Panc1 (cell line): ENCODE results near the gene ATP1A1. TPM values are rescaled to one million over a fixed set of nuclear protein-coding genes. Genes with fewer than 3 reads are reported as not detected.

Experiments
- ATAC-seq: fragments of 200-7000 bp; cut with Tn5 transposase; 2 replicates; pipeline ENCODE4 v1.9.1; 2020; ENCODE audit warnings: mild to moderate bottlenecking, moderate library complexity
- BruUV-seq: library from RNA; stranded (reverse); fragments of 400-500 nt; replicated peaks from 2 replicates; lab custom pipeline; 2021; lab: Mats Ljungman, UMichigan
- CTCF ChIA-PET: fragments of 300-600 bp; sonication (Branson Sonifier 250); formaldehyde crosslinking; loops from one replicate; lab custom pipeline; 2022; ENCODE audit warnings: antibody characterized with exemption; lab: Charles Lee
- POLR2A ChIA-PET: fragments of 300-600 bp; sonication (Branson Sonifier 250); formaldehyde crosslinking; loops from one replicate; lab custom pipeline; 2022; ENCODE audit warnings: antibody characterized with exemption; lab: Charles Lee
- DNase-seq: peaks from one replicate; pipeline ENCODE4 v3.0.0-alpha.2; 2010; ENCODE audit warnings: low read depth, low spot score
- H3K27ac ChIP-seq: 2 replicates; pipeline ENCODE4 v1.5.1; 2011; ENCODE audit warnings: mild to moderate bottlenecking, low read length, inconsistent platforms
- H3K27me3 ChIP-seq: fragments of 200-500 bp; sonication (Bioruptor generic); 2 replicates; pipeline ENCODE4 v1.6.0; 2014; ENCODE audit warnings: low read length, inconsistent platforms; ENCODE audit not compliant: control insufficient read depth, insufficient read depth
- H3K36me3 ChIP-seq: fragments of 200-500 bp; sonication (Bioruptor generic); 2 replicates; pipeline ENCODE4 v1.5.1; 2014; ENCODE audit warnings: inconsistent platforms, mild to moderate bottlenecking, low read length, moderate library complexity; ENCODE audit not compliant: control insufficient read depth, insufficient read depth
- H3K4me1 ChIP-seq: 2 replicates; pipeline ENCODE4 v1.5.1; 2011; ENCODE audit warnings: inconsistent platforms, mild to moderate bottlenecking, low read length, moderate library complexity; ENCODE audit not compliant: control insufficient read depth, insufficient read depth
- H3K4me3 ChIP-seq, 2 experiments: 2 replicates each; pipeline ENCODE4 v1.5.1; 2011 to 2012; ENCODE audit warnings: low read depth in 2 of 2, low read length in 2 of 2, mild to moderate bottlenecking in 2 of 2, inconsistent platforms in 1 of 2, moderate library complexity in 1 of 2
- H3K9me3 ChIP-seq: fragments of 200-500 bp; sonication (Bioruptor generic); 2 replicates; pipeline ENCODE4 v1.5.1; 2014; ENCODE audit warnings: low read depth, mild to moderate bottlenecking, inconsistent platforms, low read length, moderate library complexity; ENCODE audit not compliant: control insufficient read depth, insufficient read depth
- CTCF ChIP-seq: fragments of 450-650 bp; IDR thresholded peaks from 2 replicates; pipeline ENCODE4 v1.5.1; 2017; ENCODE audit warnings: mild to moderate bottlenecking
- POLR2AphosphoS5 ChIP-seq: IDR thresholded peaks from 2 replicates; pipeline ENCODE4 v1.6.1; 2012; ENCODE audit warnings: mild to moderate bottlenecking, low read depth, low read length, moderate library complexity
- SIN3A ChIP-seq: IDR thresholded peaks from 2 replicates; pipeline ENCODE4 v1.6.1; 2012; ENCODE audit warnings: low read depth, mild to moderate bottlenecking, low read length, moderate library complexity, borderline replicate concordance; ENCODE audit not compliant: insufficient read depth
- TCF7L2 ChIP-seq: IDR thresholded peaks from 2 replicates; pipeline ENCODE4 v1.6.1; 2011; ENCODE audit warnings: mild to moderate bottlenecking, low read depth, low read length, inconsistent platforms
- in situ Hi-C: cut with HindIII; loops from 2 replicates; pipeline ENCODE4 v1.10.0; 2016; ENCODE audit warnings: low sequenced_read_pairs, low pct_unique_long_range_greater_than_20kb
- intact Hi-C: fragments of 100-400 bp; cut with micrococcal nuclease; formaldehyde crosslinking; loops from one replicate; pipeline ENCODE4 v1.10.0; 2022; ENCODE audit not compliant: unreplicated experiment
- total RNA-seq: library from RNA; stranded (reverse); gene quantifications from one replicate; pipeline ENCODE4 v1.2.1, GENCODE V29; 2021; ENCODE audit not compliant: unreplicated experiment
- TF ChIP-seq, protein P1 (sequence below), 2 experiments: IDR thresholded peaks; 2 replicates each; pipeline ENCODE4 v1.6.1; 2011 to 2012; ENCODE audit warnings: low read depth in 2 of 2, control low read depth in 1 of 2, low read length in 1 of 2, mild to moderate bottlenecking in 1 of 2, moderate library complexity in 1 of 2; ENCODE audit not compliant: insufficient read depth in 1 of 2

Gene ATP1A1
- total RNA-seq, 1 experiment from 2014 or later = 131 TPM

DNA sequence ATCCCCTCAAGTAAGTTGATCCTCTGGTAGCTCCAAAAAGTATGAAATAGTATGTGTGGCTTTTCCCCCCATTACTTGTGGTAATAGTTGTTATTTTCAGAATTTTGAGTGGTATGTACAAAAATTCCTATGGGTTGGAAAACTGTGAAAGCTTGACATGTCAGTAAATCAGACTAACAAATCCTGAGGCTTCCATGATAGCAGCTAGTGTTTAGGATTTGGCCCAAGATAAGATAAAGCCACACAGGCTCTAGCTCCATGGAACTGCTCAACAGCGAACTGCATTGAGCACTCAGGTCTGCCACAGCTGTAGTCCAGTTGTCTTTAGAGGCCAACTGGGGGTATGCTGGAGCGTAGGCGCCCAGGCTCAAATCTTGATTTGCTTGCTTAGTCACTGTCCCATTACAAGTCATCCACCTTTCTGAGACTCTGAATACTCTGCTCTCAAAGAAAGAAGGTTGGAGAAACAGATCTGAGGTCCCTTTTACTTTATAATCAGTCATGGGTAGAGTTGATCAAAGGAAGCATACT, 28.7 kb downstream of the ATP1A1 start:
- DNase-seq = no peak
- Histone ChIP-seq H3K27me3 (no peaks in the 10 kb centered on the region), H3K36me3 (peaks cover 9% of the 10 kb centered on the region), H3K9me3 (no peaks in the 10 kb centered on the region), H3K4me1 (no peaks in the 10 kb centered on the region), H3K27ac (no peak overlapping the region), H3K4me3 (no peak overlapping the region)
- no peak for TF ChIP-seq TCF7L2
- TF ChIP-seq, protein P1, sequence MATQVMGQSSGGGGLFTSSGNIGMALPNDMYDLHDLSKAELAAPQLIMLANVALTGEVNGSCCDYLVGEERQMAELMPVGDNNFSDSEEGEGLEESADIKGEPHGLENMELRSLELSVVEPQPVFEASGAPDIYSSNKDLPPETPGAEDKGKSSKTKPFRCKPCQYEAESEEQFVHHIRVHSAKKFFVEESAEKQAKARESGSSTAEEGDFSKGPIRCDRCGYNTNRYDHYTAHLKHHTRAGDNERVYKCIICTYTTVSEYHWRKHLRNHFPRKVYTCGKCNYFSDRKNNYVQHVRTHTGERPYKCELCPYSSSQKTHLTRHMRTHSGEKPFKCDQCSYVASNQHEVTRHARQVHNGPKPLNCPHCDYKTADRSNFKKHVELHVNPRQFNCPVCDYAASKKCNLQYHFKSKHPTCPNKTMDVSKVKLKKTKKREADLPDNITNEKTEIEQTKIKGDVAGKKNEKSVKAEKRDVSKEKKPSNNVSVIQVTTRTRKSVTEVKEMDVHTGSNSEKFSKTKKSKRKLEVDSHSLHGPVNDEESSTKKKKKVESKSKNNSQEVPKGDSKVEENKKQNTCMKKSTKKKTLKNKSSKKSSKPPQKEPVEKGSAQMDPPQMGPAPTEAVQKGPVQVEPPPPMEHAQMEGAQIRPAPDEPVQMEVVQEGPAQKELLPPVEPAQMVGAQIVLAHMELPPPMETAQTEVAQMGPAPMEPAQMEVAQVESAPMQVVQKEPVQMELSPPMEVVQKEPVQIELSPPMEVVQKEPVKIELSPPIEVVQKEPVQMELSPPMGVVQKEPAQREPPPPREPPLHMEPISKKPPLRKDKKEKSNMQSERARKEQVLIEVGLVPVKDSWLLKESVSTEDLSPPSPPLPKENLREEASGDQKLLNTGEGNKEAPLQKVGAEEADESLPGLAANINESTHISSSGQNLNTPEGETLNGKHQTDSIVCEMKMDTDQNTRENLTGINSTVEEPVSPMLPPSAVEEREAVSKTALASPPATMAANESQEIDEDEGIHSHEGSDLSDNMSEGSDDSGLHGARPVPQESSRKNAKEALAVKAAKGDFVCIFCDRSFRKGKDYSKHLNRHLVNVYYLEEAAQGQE (IDR thresholded peaks at IDR 0.05; ENCODE audit: insufficient read depth in 1 of 2, low read depth in 2 of 2, low read length in 1 of 2) = no peak
- TF ChIP-seq POLR2AphosphoS5 = no peak
- TF ChIP-seq SIN3A = no peak
- TF ChIP-seq CTCF = no peak
- no TSS peak for BruUV-seq
- CTCF ChIA-PET = no interaction called here
- ATAC-seq = no peak
- intact Hi-C loops (no loop called here), in situ Hi-C loops (no loop called here)
- POLR2A ChIA-PET = no interaction called here

- no peak for DNase-seq
- Histone ChIP-seq H3K27me3 (no peaks in the 10 kb centered on the region), H3K36me3 (peaks cover 7% of the 10 kb centered on the region), H3K4me3 (no peak overlapping the region), H3K9me3 (no peaks in the 10 kb centered on the region), H3K27ac (no peak overlapping the region), H3K4me1 (no peaks in the 10 kb centered on the region)
- POLR2A ChIA-PET = no interaction called here
- CTCF ChIA-PET = no interaction called here
- ATAC-seq = no peak
- intact Hi-C loops (no loop called here), in situ Hi-C loops (no loop called here)
- TF ChIP-seq POLR2AphosphoS5 (no peak), TCF7L2 (no peak), CTCF (no peak), SIN3A (no peak)
- TF ChIP-seq, protein P1 (IDR thresholded peaks at IDR 0.05; ENCODE audit: insufficient read depth in 1 of 2, low read depth in 2 of 2, low read length in 1 of 2) = no peak
- no TSS peak for BruUV-seq
Observed at GRCh38 chr1:116402333-116402732, 29.3 kb downstream of the ATP1A1 start.
